Endothelial cell of umbilical vein (primary cell): Measurements from ENCODE around the gene PLXNA4. TPM values are rescaled to one million over a fixed set of nuclear protein-coding genes. Genes with fewer than 3 reads are reported as not detected.

Experiments
- BruUV-seq: library from RNA; stranded (reverse); fragments of 400-500 nt; replicated peaks from 2 replicates; lab custom pipeline; 2021; lab: Mats Ljungman, UMichigan
- CTCF ChIA-PET: fragments of 300-600, 350-600 bp; sonication (Branson Sonifier 250); formaldehyde crosslinking; loops from one replicate; lab custom pipeline; 2021; ENCODE audit warnings: antibody characterized with exemption, inconsistent platforms; lab: Charles Lee
- POLR2A ChIA-PET: fragments of 300-600, 350-600 bp; sonication (Branson Sonifier 250); formaldehyde crosslinking; loops from one replicate; lab custom pipeline; 2021; ENCODE audit warnings: antibody characterized with exemption, inconsistent platforms; lab: Charles Lee
- DNase-seq: peaks from one replicate; pipeline ENCODE4 v3.0.0-alpha.2; 2011; ENCODE audit warnings: low read depth, low spot score
- FAIRE-seq: peaks from 2 replicates; lab custom pipeline; 2011; peaks lifted over from hg19 to GRCh38; lab: Jason Lieb, UNC
- H2AFZ ChIP-seq: 2 replicates; pipeline ENCODE4 v1.6.0; 2012; ENCODE audit warnings: low read depth, low read length, control low read depth, inconsistent platforms
- H3K27ac ChIP-seq: 2 replicates; pipeline ENCODE4 v1.5.1; 2011; ENCODE audit warnings: low read depth, mild to moderate bottlenecking, control low read depth, low read length, moderate library complexity; ENCODE audit not compliant: insufficient read depth
- H3K27me3 ChIP-seq, 2 experiments: 2 replicates each; pipeline versions ENCODE4 v1.6.0 to v1.6.1; 2011; ENCODE audit warnings: low read length in 2 of 2, mixed read lengths in 1 of 2; ENCODE audit not compliant: control insufficient read depth in 2 of 2, insufficient read depth in 2 of 2
- H3K36me3 ChIP-seq, 2 experiments: 2 replicates in 1 of 2; 3 replicates in 1 of 2; pipeline ENCODE4 v1.5.1; 2011; ENCODE audit warnings: low read length in 2 of 2, mild to moderate bottlenecking in 1 of 2, moderate library complexity in 1 of 2; ENCODE audit not compliant: control insufficient read depth in 2 of 2, insufficient read depth in 2 of 2; ENCODE audit errors: extremely low read depth in 1 of 2
- H3K4me1 ChIP-seq: 3 replicates; pipeline ENCODE4 v1.5.1; 2011; ENCODE audit warnings: mild to moderate bottlenecking, low read length; ENCODE audit not compliant: control insufficient read depth, insufficient read depth; ENCODE audit errors: extremely low read depth
- H3K4me2 ChIP-seq: 2 replicates; pipeline ENCODE4 v1.6.1; 2011; ENCODE audit warnings: low read length, control low read depth, mixed read lengths; ENCODE audit not compliant: insufficient read depth
- H3K4me3 ChIP-seq, 3 experiments: fragments of 200-600 bp in 1 of 3; sonication (generic), shearing (Covaris generic) in 1 of 3; replicated peaks in 1 of 3; 2 replicates each; pipeline ENCODE4 v1.5.1; 2011 to 2016; ENCODE audit warnings: control low read depth in 3 of 3, low read length in 3 of 3, mild to moderate bottlenecking in 2 of 3, inconsistent platforms in 1 of 3, low read depth in 1 of 3, moderate library complexity in 1 of 3; ENCODE audit not compliant: insufficient read depth in 1 of 3
- H3K79me2 ChIP-seq: 2 replicates; pipeline ENCODE4 v1.6.0; 2012; ENCODE audit warnings: low read length, inconsistent platforms; ENCODE audit not compliant: control insufficient read depth, insufficient read depth
- H3K9ac ChIP-seq: replicated peaks from 2 replicates; pipeline ENCODE3; 2011; ENCODE audit warnings: low read length, control low read depth; ENCODE audit not compliant: insufficient read depth; ENCODE audit errors: extremely low read depth
- H3K9me1 ChIP-seq: replicated peaks from 3 replicates; pipeline ENCODE4 v1.6.0; 2011; ENCODE audit warnings: mild to moderate bottlenecking, low read length; ENCODE audit not compliant: control insufficient read depth, insufficient read depth; ENCODE audit errors: extremely low read depth
- H3K9me3 ChIP-seq: replicated peaks from 2 replicates; pipeline ENCODE4 v1.5.1; 2012; ENCODE audit warnings: low read length, inconsistent platforms; ENCODE audit not compliant: control insufficient read depth, insufficient read depth
- H4K20me1 ChIP-seq: replicated peaks from 2 replicates; pipeline ENCODE3; 2011; ENCODE audit warnings: mild to moderate bottlenecking, low read length; ENCODE audit not compliant: control insufficient read depth, insufficient read depth; ENCODE audit errors: extremely low read depth
- EZH2 ChIP-seq: IDR thresholded peaks from 2 replicates; pipeline ENCODE4 v1.6.1; 2012; ENCODE audit warnings: borderline replicate concordance, low read depth, mild to moderate bottlenecking, moderate library complexity, low read length, inconsistent platforms; ENCODE audit not compliant: severe bottlenecking
- FOS ChIP-seq: IDR thresholded peaks from 2 replicates; pipeline ENCODE4 v1.6.1; 2011; ENCODE audit warnings: mild to moderate bottlenecking, low read length, moderate library complexity, borderline replicate concordance; ENCODE audit not compliant: insufficient read depth
- GATA2 ChIP-seq: IDR thresholded peaks from 2 replicates; pipeline ENCODE4 v1.7.0; 2011; ENCODE audit warnings: low read depth, mild to moderate bottlenecking, moderate library complexity, mixed read lengths, low read length; ENCODE audit not compliant: insufficient read length, insufficient read depth
- JUN ChIP-seq: IDR thresholded peaks from 2 replicates; pipeline ENCODE4 v1.6.1; 2011; ENCODE audit warnings: borderline replicate concordance, low read depth; ENCODE audit not compliant: insufficient read length, insufficient read depth
- MYC ChIP-seq: IDR thresholded peaks from one replicate; pipeline ENCODE4 v1.6.1; 2011; ENCODE audit warnings: mild to moderate bottlenecking, low read depth, low read length
- POLR2A ChIP-seq: IDR thresholded peaks from 2 replicates; pipeline ENCODE4 v1.6.1; 2012; ENCODE audit warnings: low read depth, mild to moderate bottlenecking, control low read depth, low read length
- POLR2AphosphoS5 ChIP-seq: IDR thresholded peaks from 2 replicates; pipeline ENCODE4 v1.6.1; 2012; ENCODE audit warnings: low read depth, mild to moderate bottlenecking, control low read depth, low read length, moderate library complexity; ENCODE audit not compliant: insufficient read depth
- dilution Hi-C: fragments of 300-500 bp; cut with MboI; formaldehyde crosslinking; loops from one replicate; pipeline ENCODE4 v1.15.0; 2019; ENCODE audit warnings: low sequenced_read_pairs; ENCODE audit not compliant: extremely low pct_ligation_motif_present
- intact Hi-C: fragments of 100-400 bp; cut with micrococcal nuclease; formaldehyde crosslinking; loops from one replicate; pipeline ENCODE4 v1.10.0; 2022
- polyA plus RNA-seq, 4 experiments: library from polyadenylated mRNA; depleted of rRNA in 3 of 4; stranded (reverse) in 3 of 4; unstranded in 1 of 4; fragments of >200 nt; gene quantifications; 2 replicates each; pipeline versions ENCODE4 v1.2.1 to v1.2.3, GENCODE V29; 2011 to 2012; ENCODE audit warnings: missing spikeins in 1 of 4
- total RNA-seq: library from RNA; stranded (reverse); gene quantifications from 2 replicates; pipeline ENCODE4 v1.2.3, GENCODE V29; 2021
- TF ChIP-seq, protein P1 (sequence below), 2 donors: IDR thresholded peaks; 1 replicate in 1 of 2; 2 replicates in 1 of 2; pipeline ENCODE4 v1.5.1; 2011; ENCODE audit warnings: low read length in 2 of 2, mild to moderate bottlenecking in 2 of 2, moderate library complexity in 2 of 2, control low read depth in 1 of 2, inconsistent platforms in 1 of 2, low read depth in 1 of 2; ENCODE audit not compliant: insufficient read depth in 1 of 2; ENCODE audit errors: extremely low read depth in 1 of 2
- TF ChIP-seq, protein P2 (sequence below): IDR thresholded peaks from 2 replicates; pipeline ENCODE4 v1.6.1; 2011; ENCODE audit not compliant: insufficient read depth, insufficient read length

PLXNA4 gene
- total and polyA plus RNA-seq, 2 donors (not counting 3 experiments of a cell fraction or from before 2014, with no cell fraction given), result 12.1 to 20.4 TPM

DNA sequence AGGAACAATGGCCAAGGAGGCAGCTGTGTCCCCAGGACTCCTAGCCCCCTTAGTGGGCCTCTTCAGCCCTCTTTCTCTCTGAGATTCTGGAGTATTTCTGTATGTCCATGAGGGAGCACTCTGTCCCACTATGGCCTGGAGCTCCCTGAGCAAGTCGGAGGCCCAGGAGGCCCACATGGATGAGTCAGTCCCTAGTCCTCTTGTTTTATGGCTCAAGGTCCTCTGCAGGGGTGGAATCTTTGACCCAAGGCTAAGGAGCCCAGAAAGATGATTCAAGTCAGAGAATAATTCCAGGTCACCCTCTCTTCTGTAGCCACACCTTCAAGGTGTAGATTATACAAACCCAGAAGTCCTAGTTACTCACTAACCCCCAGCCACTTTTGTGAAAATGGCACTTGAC lies 125.6 kb downstream of the PLXNA4 start:
- dilution Hi-C loops (no loop called here), intact Hi-C loops (no loop called here)
- TF ChIP-seq POLR2AphosphoS5 (no peak), MYC (no peak), POLR2A (no peak), EZH2 (no peak), JUN (no peak), GATA2 (no peak), FOS (no peak)
- TF ChIP-seq, protein P1, sequence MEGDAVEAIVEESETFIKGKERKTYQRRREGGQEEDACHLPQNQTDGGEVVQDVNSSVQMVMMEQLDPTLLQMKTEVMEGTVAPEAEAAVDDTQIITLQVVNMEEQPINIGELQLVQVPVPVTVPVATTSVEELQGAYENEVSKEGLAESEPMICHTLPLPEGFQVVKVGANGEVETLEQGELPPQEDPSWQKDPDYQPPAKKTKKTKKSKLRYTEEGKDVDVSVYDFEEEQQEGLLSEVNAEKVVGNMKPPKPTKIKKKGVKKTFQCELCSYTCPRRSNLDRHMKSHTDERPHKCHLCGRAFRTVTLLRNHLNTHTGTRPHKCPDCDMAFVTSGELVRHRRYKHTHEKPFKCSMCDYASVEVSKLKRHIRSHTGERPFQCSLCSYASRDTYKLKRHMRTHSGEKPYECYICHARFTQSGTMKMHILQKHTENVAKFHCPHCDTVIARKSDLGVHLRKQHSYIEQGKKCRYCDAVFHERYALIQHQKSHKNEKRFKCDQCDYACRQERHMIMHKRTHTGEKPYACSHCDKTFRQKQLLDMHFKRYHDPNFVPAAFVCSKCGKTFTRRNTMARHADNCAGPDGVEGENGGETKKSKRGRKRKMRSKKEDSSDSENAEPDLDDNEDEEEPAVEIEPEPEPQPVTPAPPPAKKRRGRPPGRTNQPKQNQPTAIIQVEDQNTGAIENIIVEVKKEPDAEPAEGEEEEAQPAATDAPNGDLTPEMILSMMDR (IDR thresholded peaks at IDR 0.05; ENCODE audit: extremely low read depth in 1 of 2, insufficient read depth in 1 of 2, low read depth in 1 of 2, low read length in 2 of 2), result no peak
- TF ChIP-seq, protein P2, sequence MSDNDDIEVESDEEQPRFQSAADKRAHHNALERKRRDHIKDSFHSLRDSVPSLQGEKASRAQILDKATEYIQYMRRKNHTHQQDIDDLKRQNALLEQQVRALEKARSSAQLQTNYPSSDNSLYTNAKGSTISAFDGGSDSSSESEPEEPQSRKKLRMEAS, result no peak
- Histone ChIP-seq H3K9me1 (no peaks in the 10 kb centered on the region), H3K9ac (no peak overlapping the region), H3K4me1 (no peaks in the 10 kb centered on the region), H3K36me3 (no peaks in the 10 kb centered on the region), H3K27ac (no peak overlapping the region), H4K20me1 (no peaks in the 10 kb centered on the region), H3K9me3 (no peaks in the 10 kb centered on the region), H3K4me3 (no peak overlapping the region), H3K4me2 (no peak overlapping the region), H3K79me2 (no peaks in the 10 kb centered on the region), H2AFZ (no peak overlapping the region), H3K27me3 (no peaks in the 10 kb centered on the region)
- FAIRE-seq (no peak), DNase-seq (no peak)
- POLR2A ChIA-PET, result no interaction called here
- BruUV-seq, result no TSS peak
- CTCF ChIA-PET, result interaction anchor here (1.0 kb wide), 1 partner anchor 27 kb away, joined by 3 read pairs; no protein-coding TSS in a partner anchor
